Activated T-cell treated with anti-CD3 and anti-CD28 coated beads, Interleukin-2, amount 50 U/mL, for 24 hours (primary cell): ENCODE results near the gene GPR149.
A peak's percentile ranks its signal among the peaks of the same experiment; 100 is the strongest.

Experiments used
- DNase-seq: peaks from one replicate; pipeline ENCODE4 v3.0.0-alpha.2; 2020
- H3K27ac Mint-ChIP-seq: 2 replicates; pipeline ENCODE4 v1.8.0; 2020; ENCODE audit warnings: mild to moderate bottlenecking, mixed read lengths
- H3K27me3 Mint-ChIP-seq: 2 replicates; pipeline ENCODE4 v1.8.0; 2020; ENCODE audit warnings: mixed read lengths
- H3K36me3 Mint-ChIP-seq: 2 replicates; pipeline ENCODE4 v1.8.0; 2020; ENCODE audit warnings: low read depth, mixed read lengths
- H3K4me1 Mint-ChIP-seq: 2 replicates; pipeline ENCODE4 v1.8.0; 2020; ENCODE audit warnings: low read depth, mixed read lengths
- H3K4me3 Mint-ChIP-seq: 2 replicates; pipeline ENCODE4 v1.8.0; 2020; ENCODE audit warnings: mild to moderate bottlenecking, moderate library complexity, mixed read lengths
- H3K9me3 Mint-ChIP-seq: 2 replicates; pipeline ENCODE4 v1.8.0; 2020; ENCODE audit warnings: mixed read lengths

The GPR149 gene

GRCh38 chr3:154378311-154378710, 51.7 kb downstream of the GPR149 start:
- no peaks in the 10 kb centered on the region for H3K9me3 Mint-ChIP-seq
- H3K27ac Mint-ChIP-seq = no peak overlapping the region
- peaks cover 4% of the 10 kb centered on the region for H3K27me3 Mint-ChIP-seq
- H3K36me3 Mint-ChIP-seq = no peaks in the 10 kb centered on the region
- H3K4me3 Mint-ChIP-seq = no peak overlapping the region
- no peaks in the 10 kb centered on the region for H3K4me1 Mint-ChIP-seq
- no peak for DNase-seq

- H3K27me3 Mint-ChIP-seq = peaks cover 3% of the 10 kb centered on the region
- DNase-seq = no peak
- H3K27ac Mint-ChIP-seq = no peak overlapping the region
- H3K9me3 Mint-ChIP-seq = peaks cover 3% of the 10 kb centered on the region
- H3K36me3 Mint-ChIP-seq = no peaks in the 10 kb centered on the region
- H3K4me3 Mint-ChIP-seq = no peak overlapping the region
- no peaks in the 10 kb centered on the region for H3K4me1 Mint-ChIP-seq
Measured at GRCh38 chr3:154367221-154367620, 62.8 kb downstream of the GPR149 start.

DNA sequence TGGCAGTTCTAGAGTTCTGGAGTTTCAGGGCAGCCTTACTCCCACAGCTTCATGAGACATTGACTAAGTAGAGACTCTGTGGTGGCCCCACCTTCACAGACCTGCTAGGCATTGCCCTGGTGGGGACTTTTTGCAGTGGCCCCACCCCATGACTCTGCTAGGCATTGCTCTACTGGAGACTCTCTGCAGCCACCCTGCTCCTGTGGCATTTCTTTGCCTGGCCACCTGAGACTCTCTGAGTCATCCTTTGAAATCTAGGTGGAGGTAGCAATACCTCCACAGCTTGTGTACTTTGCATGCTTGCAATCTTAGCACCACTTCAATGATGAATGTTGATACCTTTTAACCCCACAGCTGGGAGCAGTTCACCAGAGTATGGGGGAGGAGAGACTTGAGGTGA, 65.1 kb downstream of the GPR149 start:
- peaks cover 3% of the 10 kb centered on the region for H3K9me3 Mint-ChIP-seq
- no peak for DNase-seq
- no peaks in the 10 kb centered on the region for H3K36me3 Mint-ChIP-seq
- H3K27me3 Mint-ChIP-seq = peaks cover 3% of the 10 kb centered on the region
- no peak overlapping the region for H3K27ac Mint-ChIP-seq
- no peaks in the 10 kb centered on the region for H3K4me1 Mint-ChIP-seq
- H3K4me3 Mint-ChIP-seq = no peak overlapping the region

DNA sequence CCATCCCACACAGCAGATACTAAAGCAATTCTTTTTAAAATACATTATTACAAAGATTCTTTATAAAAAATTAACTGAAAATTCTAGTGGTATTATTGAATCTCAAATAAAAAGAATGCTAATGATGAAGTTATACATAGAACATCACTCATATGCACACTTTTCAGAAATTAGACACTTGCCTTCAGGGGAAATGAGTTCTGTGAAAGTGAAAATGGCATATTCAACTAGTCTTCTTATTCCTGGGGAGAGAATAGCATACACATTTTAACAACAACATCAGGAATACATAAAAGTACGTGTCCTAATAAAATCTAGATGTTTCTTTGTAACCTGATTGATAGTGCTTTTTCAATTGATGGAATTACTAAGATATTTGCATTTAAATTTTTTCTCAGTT, 68.9 kb downstream of the GPR149 start:
- Mint-ChIP-seq H3K4me3 (no peak overlapping the region), H3K9me3 (peaks cover 3% of the 10 kb centered on the region), H3K4me1 (no peaks in the 10 kb centered on the region), H3K27ac (no peak overlapping the region), H3K36me3 (no peaks in the 10 kb centered on the region), H3K27me3 (peaks cover 4% of the 10 kb centered on the region)
- no peak for DNase-seq

GRCh38 chr3:154356009-154356408, 74.0 kb downstream of the GPR149 start:
- no peaks in the 10 kb centered on the region for H3K9me3 Mint-ChIP-seq
- peaks cover 26% of the 10 kb centered on the region for H3K27me3 Mint-ChIP-seq
- no peaks in the 10 kb centered on the region for H3K4me1 Mint-ChIP-seq
- no peaks in the 10 kb centered on the region for H3K36me3 Mint-ChIP-seq
- no peak overlapping the region for H3K27ac Mint-ChIP-seq
- H3K4me3 Mint-ChIP-seq = no peak overlapping the region
- no peak for DNase-seq

DNA sequence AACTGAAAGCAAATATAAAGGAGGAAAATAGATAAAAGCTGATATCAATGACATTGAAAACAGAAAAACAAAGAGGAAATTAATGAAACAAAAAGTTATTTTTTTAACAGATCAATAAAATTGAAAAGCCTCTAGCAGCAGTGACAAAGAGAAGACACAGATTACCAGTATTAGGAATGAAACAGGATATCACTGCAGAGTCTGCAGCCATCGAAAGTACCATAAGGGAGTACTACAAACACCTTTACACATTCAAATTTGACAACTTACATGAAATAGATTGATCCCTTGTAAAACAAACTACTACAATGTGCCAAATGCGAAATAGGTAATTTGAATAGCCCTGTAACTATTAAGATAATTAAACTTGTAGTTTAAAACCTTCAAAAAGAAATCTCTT, 80.8 kb downstream of the GPR149 start:
- Mint-ChIP-seq H3K36me3 (no peaks in the 10 kb centered on the region), H3K27me3 (peaks cover 37% of the 10 kb centered on the region), H3K9me3 (no peaks in the 10 kb centered on the region), H3K4me3 (no peak overlapping the region), H3K4me1 (no peaks in the 10 kb centered on the region), H3K27ac (no peak overlapping the region)
- no peak for DNase-seq

DNA sequence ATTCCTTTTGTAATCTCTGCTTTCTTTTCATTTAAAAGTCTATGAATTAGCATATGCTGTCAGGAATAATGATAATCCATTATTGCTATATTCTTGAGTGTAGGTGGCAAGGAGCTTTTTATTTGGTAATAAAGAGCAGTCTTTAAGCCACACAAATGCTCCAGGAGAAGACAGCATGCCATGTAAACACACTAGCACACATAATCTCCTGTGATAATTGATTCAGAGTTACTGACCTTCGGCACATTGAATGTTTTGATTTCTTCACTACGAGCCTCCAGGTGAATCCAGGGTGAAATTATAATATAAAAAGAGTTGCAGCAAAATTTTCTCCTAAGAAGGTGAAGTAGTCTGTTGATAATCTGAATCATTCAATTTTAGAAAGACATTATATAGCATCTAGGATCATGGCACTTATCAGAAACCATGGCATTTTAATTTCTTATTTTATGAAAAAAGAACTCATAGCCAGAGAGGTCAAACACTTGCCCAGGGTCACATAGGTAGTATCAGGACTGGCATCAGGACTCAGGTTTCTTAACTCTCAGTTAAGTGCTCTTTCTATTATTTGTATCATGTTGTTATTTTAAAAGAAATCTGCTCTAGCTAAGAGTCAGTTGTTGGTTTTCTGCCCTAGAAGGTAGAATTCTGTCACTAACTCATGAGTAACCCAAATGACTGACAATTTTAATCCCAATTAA, 84.4 kb downstream of the GPR149 start:
- Mint-ChIP-seq H3K4me3 (no peak overlapping the region), H3K27me3 (peaks cover 21% of the 10 kb centered on the region), H3K9me3 (no peaks in the 10 kb centered on the region), H3K36me3 (no peaks in the 10 kb centered on the region), H3K27ac (no peak overlapping the region), H3K4me1 (no peaks in the 10 kb centered on the region)
- DNase-seq = no peak

- no peak for DNase-seq
- no peak overlapping the region for H3K27ac Mint-ChIP-seq
- no peaks in the 10 kb centered on the region for H3K9me3 Mint-ChIP-seq
- no peaks in the 10 kb centered on the region for H3K36me3 Mint-ChIP-seq
- peaks cover 18% of the 10 kb centered on the region for H3K27me3 Mint-ChIP-seq
- H3K4me3 Mint-ChIP-seq = no peak overlapping the region
- H3K4me1 Mint-ChIP-seq = no peaks in the 10 kb centered on the region
Measured at GRCh38 chr3:154338570-154338969, 91.4 kb downstream of the GPR149 start.

GRCh38 chr3:154338008-154338407, 92.0 kb downstream of the GPR149 start:
- Mint-ChIP-seq H3K9me3 (no peaks in the 10 kb centered on the region), H3K27me3 (peaks cover 18% of the 10 kb centered on the region), H3K4me1 (no peaks in the 10 kb centered on the region), H3K4me3 (no peak overlapping the region), H3K36me3 (no peaks in the 10 kb centered on the region), H3K27ac (no peak overlapping the region)
- DNase-seq = no peak

DNA sequence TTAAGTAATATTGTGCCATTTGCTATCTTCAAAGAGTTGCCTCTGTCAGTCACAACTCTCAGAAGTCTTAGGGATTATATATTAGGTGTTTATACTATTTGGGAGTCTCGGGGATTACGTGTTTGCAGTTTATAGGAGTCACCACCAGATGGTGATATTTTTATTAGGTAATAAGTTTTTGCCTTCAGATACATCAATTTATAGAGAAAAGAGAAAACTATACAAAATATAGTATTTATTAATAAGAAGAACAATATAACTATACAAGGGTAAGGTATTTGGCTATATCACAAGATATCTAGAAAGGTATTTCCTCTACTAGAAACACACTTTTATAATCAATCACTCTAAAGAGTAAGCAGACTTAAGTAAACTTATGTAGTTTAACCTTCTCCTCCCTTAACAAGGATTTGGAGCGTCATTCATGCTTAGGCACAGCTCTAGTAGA, 95.0 kb downstream of the GPR149 start:
- Mint-ChIP-seq H3K4me3 (no peak overlapping the region), H3K36me3 (no peaks in the 10 kb centered on the region), H3K27me3 (peaks cover 14% of the 10 kb centered on the region), H3K27ac (no peak overlapping the region), H3K9me3 (no peaks in the 10 kb centered on the region), H3K4me1 (no peaks in the 10 kb centered on the region)
- no peak for DNase-seq

DNA sequence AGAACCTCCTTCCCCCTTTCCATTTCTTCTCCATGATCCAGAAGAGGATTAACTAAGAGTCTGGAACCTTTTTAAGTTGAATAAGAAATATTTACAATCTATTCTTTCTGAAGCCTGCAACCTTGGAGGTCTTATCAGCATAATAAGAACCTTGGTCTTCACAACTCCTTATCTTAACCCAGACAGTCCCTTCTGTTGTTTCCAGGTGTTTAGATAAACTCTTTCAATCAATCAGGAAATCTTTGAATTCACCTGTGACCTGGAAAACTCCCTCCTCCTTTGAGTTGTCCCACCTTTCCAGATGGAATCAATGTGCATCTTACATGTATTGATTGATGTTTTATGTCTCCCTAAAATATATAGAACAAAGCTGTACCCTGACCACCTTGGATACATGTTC, 102.1 kb downstream of the GPR149 start:
- no peak for DNase-seq
- H3K4me1 Mint-ChIP-seq = peaks cover 14% of the 10 kb centered on the region
- H3K36me3 Mint-ChIP-seq = peaks cover 12% of the 10 kb centered on the region
- peaks cover 2% of the 10 kb centered on the region for H3K27me3 Mint-ChIP-seq
- H3K9me3 Mint-ChIP-seq = no peaks in the 10 kb centered on the region
- no peak overlapping the region for H3K27ac Mint-ChIP-seq
- no peak overlapping the region for H3K4me3 Mint-ChIP-seq

GRCh38 chr3:154324919-154325318, 105.1 kb downstream of the GPR149 start:
- H3K4me3 Mint-ChIP-seq = no peak overlapping the region
- H3K4me1 Mint-ChIP-seq = peaks cover 31% of the 10 kb centered on the region
- H3K36me3 Mint-ChIP-seq = peaks cover 12% of the 10 kb centered on the region
- DNase-seq = no peak
- no peaks in the 10 kb centered on the region for H3K9me3 Mint-ChIP-seq
- peak overlapping the region; percentile 99 for H3K27ac Mint-ChIP-seq
- no peaks in the 10 kb centered on the region for H3K27me3 Mint-ChIP-seq

- Mint-ChIP-seq H3K4me1 (peaks cover 31% of the 10 kb centered on the region), H3K9me3 (no peaks in the 10 kb centered on the region), H3K27me3 (no peaks in the 10 kb centered on the region), H3K36me3 (peaks cover 12% of the 10 kb centered on the region), H3K4me3 (peak within 1 kb of the TSS; percentile 22), H3K27ac (peak within 1 kb of the TSS; percentile 99)
- DNase-seq = peak; percentile 91
Measured at GRCh38 chr3:154323891-154324738, 105.9 kb downstream of the GPR149 start, which contains the start of gene DHX36. Gene DHX36 (minus strand): TSS chr3:154324487. CDS start chr3:154324416, 71 bp downstream.

- peak overlapping the region; percentile 66 for H3K27ac Mint-ChIP-seq
- H3K9me3 Mint-ChIP-seq = no peaks in the 10 kb centered on the region
- H3K4me3 Mint-ChIP-seq = peak overlapping the region; percentile 21
- peaks cover 53% of the 10 kb centered on the region for H3K36me3 Mint-ChIP-seq
- no peak for DNase-seq
- no peaks in the 10 kb centered on the region for H3K27me3 Mint-ChIP-seq
- peaks cover 31% of the 10 kb centered on the region for H3K4me1 Mint-ChIP-seq
Measured at GRCh38 chr3:154316974-154317767, 112.8 kb downstream of the GPR149 start.
